Measurements from ENCODE around the gene HERPUD1.
"Not testable (repeated sequence)": the region's sequence is repeated elsewhere in the genome, so short reads cannot be mapped to it uniquely, and the experiment has no call there.

Gene HERPUD1

GRCh38 chr16:56931892-56932720 lies at the start of gene HERPUD1:
HERPUD1 (plus strand) TSS chr16:56932142; CDS start chr16:56932245, 103 bp downstream.
- peak; percentile 99 for DNase-seq

- no peak for DNase-seq
Measured at GRCh38 chr16:56883586-56883985, 48.4 kb upstream of the HERPUD1 start.

GRCh38 chr16:56884026-56884582 lies 47.8 kb upstream of the HERPUD1 start:
- no peak for DNase-seq

GRCh38 chr16:56884929-56885328 lies 47.0 kb upstream of the HERPUD1 start:
- not testable (repeated sequence) for DNase-seq

GRCh38 chr16:56885446-56886162 lies 46.3 kb upstream of the HERPUD1 start:
- no peak for DNase-seq

- DNase-seq: no peak
Measured at GRCh38 chr16:56886296-56886695, 45.6 kb upstream of the HERPUD1 start.

- no peak for DNase-seq
Measured at GRCh38 chr16:56886826-56887225, 45.1 kb upstream of the HERPUD1 start.

GRCh38 chr16:56888806-56889205 lies 43.1 kb upstream of the HERPUD1 start:
- DNase-seq: no peak

- DNase-seq: no peak
Measured at GRCh38 chr16:56889206-56889605, 42.7 kb upstream of the HERPUD1 start.

- DNase-seq: no peak
Measured at GRCh38 chr16:56891685-56892084, 40.3 kb upstream of the HERPUD1 start.

- no peak for DNase-seq
Measured at GRCh38 chr16:56892705-56893104, 39.2 kb upstream of the HERPUD1 start.

- no peak for DNase-seq
Measured at GRCh38 chr16:56894331-56894917, 37.5 kb upstream of the HERPUD1 start.

- DNase-seq: no peak
Measured at GRCh38 chr16:56895813-56896212, 36.1 kb upstream of the HERPUD1 start.

GRCh38 chr16:56896244-56896643 lies 35.7 kb upstream of the HERPUD1 start:
- no peak for DNase-seq

GRCh38 chr16:56897026-56897799 lies 34.7 kb upstream of the HERPUD1 start:
- no peak for DNase-seq

GRCh38 chr16:56898847-56899246 lies 33.1 kb upstream of the HERPUD1 start:
- no peak for DNase-seq

- DNase-seq: no peak
Measured at GRCh38 chr16:56903866-56904265, 28.1 kb upstream of the HERPUD1 start.

- no peak for DNase-seq
Measured at GRCh38 chr16:56907401-56907800, 24.5 kb upstream of the HERPUD1 start.

- DNase-seq: no peak
Measured at GRCh38 chr16:56909527-56909979, 22.4 kb upstream of the HERPUD1 start.

- no peak for DNase-seq
Measured at GRCh38 chr16:56910112-56910511, 21.8 kb upstream of the HERPUD1 start.

- peak; percentile 88 for DNase-seq
Measured at GRCh38 chr16:56910654-56911539, 21.0 kb upstream of the HERPUD1 start.

All from fibroblast of skin of right quadriceps (primary cell).